Immature natural killer cell (primary cell): ENCODE results near the gene HES4. TPM values are rescaled to one million over a fixed set of nuclear protein-coding genes. Genes with fewer than 3 reads are reported as not detected.
"Not testable (repeated sequence)": the region's sequence is repeated elsewhere in the genome, so short reads cannot be mapped to it uniquely, and the experiment has no call there.

Experiments used
- DNase-seq, 3 donors: peaks; one replicate each; pipeline ENCODE4 v3.0.0; 2022; ENCODE audit warnings: mixed read lengths in 1 of 3
- H3K27ac Mint-ChIP-seq, 6 donors: one replicate each; pipeline ENCODE4 v1.8.0; 2020; ENCODE audit warnings: mixed read lengths in 6 of 6, mild to moderate bottlenecking in 5 of 6, inconsistent platforms in 4 of 6, moderate library complexity in 3 of 6
- H3K27me3 Mint-ChIP-seq, 3 donors: one replicate each; pipeline ENCODE4 v1.8.0; 2020 to 2021; ENCODE audit warnings: low read depth in 3 of 3, mild to moderate bottlenecking in 3 of 3, mixed read lengths in 3 of 3, moderate library complexity in 3 of 3, inconsistent platforms in 1 of 3
- H3K36me3 Mint-ChIP-seq, 3 donors: one replicate each; pipeline ENCODE4 v1.8.0; 2020; ENCODE audit warnings: mixed read lengths in 3 of 3, inconsistent platforms in 2 of 3, mild to moderate bottlenecking in 2 of 3
- H3K4me1 Mint-ChIP-seq, 2 donors: one replicate each; pipeline ENCODE4 v1.8.0; 2020; ENCODE audit warnings: inconsistent platforms in 2 of 2, mild to moderate bottlenecking in 2 of 2, mixed read lengths in 2 of 2, moderate library complexity in 1 of 2
- H3K4me3 Mint-ChIP-seq, 5 donors: one replicate each; pipeline ENCODE4 v1.8.0; 2020; ENCODE audit warnings: mild to moderate bottlenecking in 5 of 5, mixed read lengths in 5 of 5, inconsistent platforms in 3 of 5, moderate library complexity in 3 of 5
- H3K9me3 Mint-ChIP-seq, 6 donors: one replicate each; pipeline ENCODE4 v1.8.0; 2020; ENCODE audit warnings: mild to moderate bottlenecking in 6 of 6, mixed read lengths in 6 of 6, inconsistent platforms in 4 of 6, moderate library complexity in 3 of 6
- polyA plus RNA-seq, 3 donors: library from polyadenylated mRNA; unstranded; fragments of 300-500 nt; fragmentation: Illumina TruSeq; gene quantifications; one replicate each; pipeline ENCODE4 v1.2.3, GENCODE V29; 2021

Gene HES4
- polyA plus RNA-seq, 3 donors from 2014 or later, result 2.3 to 7.7 (median 2.4) TPM

GRCh38 chr1:995665-996633, 3.9 kb downstream of the HES4 start:
- H3K9me3 Mint-ChIP-seq, result peaks cover 0 to 8% (median 1%) of the 10 kb centered on the region in 6 donors
- peaks cover 5 to 7% of the 10 kb centered on the region in 2 donors for H3K4me1 Mint-ChIP-seq
- H3K27me3 Mint-ChIP-seq, result peaks cover 20% of the 10 kb centered on the region in 3 donors
- no peak for DNase-seq
- H3K36me3 Mint-ChIP-seq, result no peaks in the 10 kb centered on the region
- H3K27ac Mint-ChIP-seq, result peak overlapping the region in 1 of 6 donors; percentile 43
- peak overlapping the region in 3 of 5 donors; percentile 7 to 17 (median 10) for H3K4me3 Mint-ChIP-seq

GRCh38 chr1:994546-994945, 5.4 kb downstream of the HES4 start:
- H3K36me3 Mint-ChIP-seq, H3K4me3 Mint-ChIP-seq, H3K9me3 Mint-ChIP-seq, H3K4me1 Mint-ChIP-seq, DNase-seq, H3K27ac Mint-ChIP-seq: not testable (repeated sequence)
- peaks cover 13 to 19% (median 16%) of the 10 kb centered on the region in 3 donors for H3K27me3 Mint-ChIP-seq

- Mint-ChIP-seq H3K27me3 (peaks cover 8 to 24% (median 21%) of the 10 kb centered on the region in 3 donors), H3K9me3 (peaks cover 0 to 8% (median 1%) of the 10 kb centered on the region in 6 donors), H3K36me3 (no peaks in the 10 kb centered on the region), H3K27ac (no peak overlapping the region), H3K4me3 (no peak overlapping the region), H3K4me1 (peaks cover 0 to 3% of the 10 kb centered on the region in 2 donors)
- DNase-seq, result no peak
Observed at GRCh38 chr1:993379-993995, 6.4 kb downstream of the HES4 start.

GRCh38 chr1:992362-992761, 7.5 kb downstream of the HES4 start:
- Mint-ChIP-seq H3K27me3 (peaks cover 9 to 24% (median 22%) of the 10 kb centered on the region in 3 donors), H3K36me3 (no peaks in the 10 kb centered on the region), H3K4me3 (no peak overlapping the region), H3K27ac (no peak overlapping the region), H3K4me1 (peaks cover 0 to 3% of the 10 kb centered on the region in 2 donors), H3K9me3 (peaks cover 0 to 10% (median 1%) of the 10 kb centered on the region in 6 donors)
- no peak for DNase-seq

- Mint-ChIP-seq H3K9me3 (peaks cover 0 to 10% (median 1%) of the 10 kb centered on the region in 6 donors), H3K27ac (no peak overlapping the region), H3K4me1 (peaks cover 0 to 3% of the 10 kb centered on the region in 2 donors), H3K27me3 (peaks cover 7 to 22% (median 20%) of the 10 kb centered on the region in 3 donors), H3K4me3 (no peak overlapping the region), H3K36me3 (no peaks in the 10 kb centered on the region)
- no peak for DNase-seq
Observed at GRCh38 chr1:991895-992294, 8.0 kb downstream of the HES4 start.

GRCh38 chr1:991275-991674, 8.6 kb downstream of the HES4 start:
- not testable (repeated sequence) for H3K27ac Mint-ChIP-seq, H3K4me3 Mint-ChIP-seq, H3K36me3 Mint-ChIP-seq, H3K9me3 Mint-ChIP-seq, DNase-seq, H3K4me1 Mint-ChIP-seq
- H3K27me3 Mint-ChIP-seq, result peaks cover 7 to 21% (median 20%) of the 10 kb centered on the region in 3 donors

- not testable (repeated sequence) for H3K9me3 Mint-ChIP-seq, H3K4me3 Mint-ChIP-seq, H3K4me1 Mint-ChIP-seq, H3K27ac Mint-ChIP-seq, H3K36me3 Mint-ChIP-seq, DNase-seq
- peaks cover 2 to 23% (median 8%) of the 10 kb centered on the region in 3 donors for H3K27me3 Mint-ChIP-seq
Observed at GRCh38 chr1:988061-988460, 11.8 kb downstream of the HES4 start.

GRCh38 chr1:985126-985525, 14.8 kb downstream of the HES4 start:
- Mint-ChIP-seq H3K36me3 (no peaks in the 10 kb centered on the region), H3K4me3 (no peak overlapping the region), H3K27ac (no peak overlapping the region), H3K9me3 (peaks cover 0 to 2% (median 0%) of the 10 kb centered on the region in 6 donors), H3K27me3 (peaks cover 2 to 13% (median 5%) of the 10 kb centered on the region in 3 donors), H3K4me1 (no peaks in the 10 kb centered on the region)
- DNase-seq, result no peak

- DNase-seq, result no peak
- Mint-ChIP-seq H3K27me3 (peaks cover 2 to 11% (median 5%) of the 10 kb centered on the region in 3 donors), H3K4me1 (no peaks in the 10 kb centered on the region), H3K27ac (no peak overlapping the region), H3K4me3 (no peak overlapping the region), H3K36me3 (no peaks in the 10 kb centered on the region), H3K9me3 (peaks cover 0 to 2% (median 0%) of the 10 kb centered on the region in 6 donors)
Observed at GRCh38 chr1:984476-984814, 15.5 kb downstream of the HES4 start.

GRCh38 chr1:983798-984475, 16.0 kb downstream of the HES4 start:
- Mint-ChIP-seq H3K27ac (no peak overlapping the region), H3K27me3 (peaks cover 2 to 7% (median 5%) of the 10 kb centered on the region in 3 donors)

GRCh38 chr1:982765-983436, 17.0 kb downstream of the HES4 start:
- no peak overlapping the region for H3K4me3 Mint-ChIP-seq
- no peak for DNase-seq
- H3K27ac Mint-ChIP-seq, result no peak overlapping the region
- peaks cover 0 to 3% of the 10 kb centered on the region in 2 donors for H3K4me1 Mint-ChIP-seq
- no peaks in the 10 kb centered on the region for H3K9me3 Mint-ChIP-seq
- no peaks in the 10 kb centered on the region for H3K36me3 Mint-ChIP-seq
- peaks cover 2 to 7% (median 3%) of the 10 kb centered on the region in 3 donors for H3K27me3 Mint-ChIP-seq

More at GRCh38 chr1:983798-984475, 16.0 kb downstream of the HES4 start:
- H3K36me3 Mint-ChIP-seq, result no peaks in the 10 kb centered on the region
- H3K9me3 Mint-ChIP-seq, result peaks cover 0 to 2% (median 0%) of the 10 kb centered on the region in 6 donors
- no peaks in the 10 kb centered on the region for H3K4me1 Mint-ChIP-seq
- peak; percentile 51 to 59 (median 54) for DNase-seq
- H3K4me3 Mint-ChIP-seq, result no peak overlapping the region

- DNase-seq, result no peak
- Mint-ChIP-seq H3K4me3 (no peak within 1 kb of the TSS), H3K9me3 (no peaks in the 10 kb centered on the region), H3K4me1 (peaks cover 0 to 3% of the 10 kb centered on the region in 2 donors), H3K36me3 (no peaks in the 10 kb centered on the region), H3K27ac (no peak within 1 kb of the TSS), H3K27me3 (peaks cover 2 to 7% (median 3%) of the 10 kb centered on the region in 3 donors)
Observed at GRCh38 chr1:981955-982558, 17.8 kb downstream of the HES4 start, which contains the start of gene PERM1. Gene PERM1 (minus strand): TSS chr1:982093. CDS start chr1:981029, 1,064 bp downstream.

GRCh38 chr1:981491-981954, 18.4 kb downstream of the HES4 start:
- Mint-ChIP-seq H3K27ac (no peak overlapping the region), H3K4me3 (no peak overlapping the region), H3K36me3 (no peaks in the 10 kb centered on the region), H3K4me1 (peaks cover 0 to 3% of the 10 kb centered on the region in 2 donors), H3K9me3 (no peaks in the 10 kb centered on the region), H3K27me3 (peaks cover 2 to 7% (median 3%) of the 10 kb centered on the region in 3 donors)
- no peak for DNase-seq
